H1 (cell line): ENCODE results near the gene CIROP. TPM values are rescaled to one million over a fixed set of nuclear protein-coding genes. Genes with fewer than 3 reads are reported as not detected.

Experiments used
- CTCF ChIA-PET: fragments of 300-600 bp; sonication (Branson Sonifier 250); formaldehyde crosslinking; loops from one replicate; lab custom pipeline; 2021; ENCODE audit not compliant: partially characterized antibody; lab: Charles Lee
- POLR2A ChIA-PET: fragments of 300-600 bp; sonication (Branson Sonifier 250); formaldehyde crosslinking; loops from one replicate; lab custom pipeline; 2021; ENCODE audit warnings: inconsistent platforms; ENCODE audit not compliant: partially characterized antibody; lab: Charles Lee
- DNase-seq, 2 experiments: peaks; one replicate each; pipeline versions ENCODE4 v3.0.0 to v3.0.0-alpha.2; 2010 to 2022; ENCODE audit warnings: low spot score in 2 of 2, low read depth in 1 of 2, mixed read lengths in 1 of 2
- FAIRE-seq: peaks from 2 replicates; lab custom pipeline; 2011; peaks lifted over from hg19 to GRCh38; lab: Jason Lieb, UNC
- H2AFZ ChIP-seq: 2 replicates; pipeline ENCODE4 v1.8.1; 2012; ENCODE audit warnings: low read length, inconsistent platforms
- H2AK5ac ChIP-seq: 2 replicates; pipeline ENCODE4 v1.6.1; 2013; ENCODE audit warnings: low read depth, low read length
- H2BK120ac ChIP-seq: replicated peaks from 2 replicates; pipeline ENCODE3; 2013; ENCODE audit warnings: low read depth, low read length, inconsistent platforms
- H2BK12ac ChIP-seq: 2 replicates; pipeline ENCODE4 v1.6.1; 2013; ENCODE audit warnings: low read depth, low read length
- H2BK15ac ChIP-seq: 2 replicates; pipeline ENCODE4 v1.6.1; 2013; ENCODE audit warnings: low read length
- H2BK20ac ChIP-seq: 2 replicates; pipeline ENCODE4 v1.6.1; 2013; ENCODE audit warnings: low read length
- H2BK5ac ChIP-seq: 2 replicates; pipeline ENCODE4 v1.6.1; 2013; ENCODE audit warnings: low read depth, low read length
- H3K14ac ChIP-seq: 2 replicates; pipeline ENCODE4 v1.6.1; 2013; ENCODE audit warnings: inconsistent platforms; ENCODE audit not compliant: insufficient read length
- H3K18ac ChIP-seq: 2 replicates; pipeline ENCODE4 v1.6.1; 2013; ENCODE audit warnings: low read length; ENCODE audit errors: extremely low read depth
- H3K23ac ChIP-seq: 2 replicates; pipeline ENCODE4 v1.6.1; 2013; ENCODE audit warnings: inconsistent platforms; ENCODE audit not compliant: insufficient read length
- H3K23me2 ChIP-seq: 2 replicates; pipeline ENCODE4 v1.6.1; 2013; ENCODE audit warnings: low read depth, low read length
- H3K27ac ChIP-seq: 2 replicates; pipeline ENCODE4 v1.6.1; 2011; ENCODE audit warnings: low read depth, low read length, inconsistent platforms
- H3K27me3 ChIP-seq, 4 experiments: replicated peaks in 1 of 4; 1 replicate in 1 of 4; 2 replicates in 3 of 4; pipeline versions ENCODE4 v1.6.1 to v1.8.1; 2011 to 2013; ENCODE audit warnings: low read length in 3 of 4, mild to moderate bottlenecking in 3 of 4, inconsistent platforms in 2 of 4, mixed read lengths in 2 of 4, moderate library complexity in 1 of 4; ENCODE audit not compliant: control insufficient read depth in 3 of 4, insufficient read depth in 3 of 4; ENCODE audit errors: extremely low read depth in 1 of 4
- H3K36me3 ChIP-seq, 4 experiments: 2 replicates each; pipeline versions ENCODE4 v1.6.1 to v1.8.1; 2011 to 2013; ENCODE audit warnings: mild to moderate bottlenecking in 4 of 4, low read length in 3 of 4, moderate library complexity in 2 of 4, control low read depth in 1 of 4, inconsistent platforms in 1 of 4; ENCODE audit not compliant: insufficient read depth in 4 of 4, control insufficient read depth in 2 of 4
- H3K4ac ChIP-seq: replicated peaks from 2 replicates; pipeline ENCODE3; 2013; ENCODE audit warnings: low read length, low read depth, mixed read lengths, inconsistent platforms; ENCODE audit not compliant: insufficient read length
- H3K4me1 ChIP-seq, 4 experiments: replicated peaks in 1 of 4; 1 replicate in 1 of 4; 2 replicates in 3 of 4; pipeline versions ENCODE4 v1.6.1 to v1.8.1; 2011 to 2013; ENCODE audit warnings: low read length in 3 of 4, inconsistent platforms in 2 of 4, mixed read lengths in 1 of 4; ENCODE audit not compliant: insufficient read depth in 4 of 4, control insufficient read depth in 3 of 4
- H3K4me2 ChIP-seq, 2 experiments: 2 replicates each; pipeline versions ENCODE4 v1.6.1 to v1.8.1; 2011 to 2013; ENCODE audit warnings: low read depth in 2 of 2, low read length in 2 of 2, control low read depth in 1 of 2, inconsistent platforms in 1 of 2, mild to moderate bottlenecking in 1 of 2; ENCODE audit not compliant: insufficient read depth in 1 of 2
- H3K4me3 ChIP-seq, 4 experiments: fragments of 200-600, 300-600 bp in 1 of 4; sonication (generic), shearing (Covaris generic), sonication (Bioruptor Twin) in 1 of 4; 2 replicates each; pipeline versions ENCODE4 v1.5.1 to v1.8.1; 2011 to 2016; ENCODE audit warnings: low read length in 4 of 4, low read depth in 3 of 4, control low read depth in 2 of 4, inconsistent platforms in 2 of 4, mild to moderate bottlenecking in 2 of 4, mixed read lengths in 1 of 4, moderate library complexity in 1 of 4; ENCODE audit not compliant: insufficient read depth in 2 of 4; ENCODE audit errors: extremely low read depth in 1 of 4
- H3K56ac ChIP-seq: replicated peaks from 2 replicates; pipeline ENCODE3; 2013; ENCODE audit warnings: low read depth, mild to moderate bottlenecking, mixed read lengths, low read length, inconsistent platforms; ENCODE audit not compliant: insufficient read length
- H3K79me1 ChIP-seq: 2 replicates; pipeline ENCODE4 v1.6.1; 2013; ENCODE audit warnings: low read depth, low read length, control low read depth
- H3K79me2 ChIP-seq, 2 experiments: 2 replicates each; pipeline versions ENCODE4 v1.6.1 to v1.8.1; 2012 to 2013; ENCODE audit warnings: low read length in 2 of 2, mild to moderate bottlenecking in 2 of 2, inconsistent platforms in 1 of 2; ENCODE audit not compliant: insufficient read depth in 2 of 2, control insufficient read depth in 1 of 2
- H3K9ac ChIP-seq, 4 experiments: replicated peaks in 1 of 4; 1 replicate in 1 of 4; 2 replicates in 3 of 4; pipeline versions ENCODE4 v1.6.1 to v1.8.1; 2011 to 2013; ENCODE audit warnings: low read depth in 3 of 4, low read length in 3 of 4, control low read depth in 2 of 4, mild to moderate bottlenecking in 2 of 4, moderate library complexity in 2 of 4, inconsistent platforms in 1 of 4; ENCODE audit errors: extremely low read depth in 1 of 4
- H3K9me3 ChIP-seq, 2 experiments: 2 replicates each; pipeline versions ENCODE4 v1.6.1 to v1.8.1; 2012 to 2013; ENCODE audit warnings: mild to moderate bottlenecking in 2 of 2, moderate library complexity in 2 of 2, control low read depth in 1 of 2, inconsistent platforms in 1 of 2, low read depth in 1 of 2, low read length in 1 of 2, mixed read lengths in 1 of 2; ENCODE audit not compliant: insufficient read depth in 2 of 2
- H4K20me1 ChIP-seq, 2 experiments: replicated peaks in 1 of 2; 2 replicates each; pipeline versions ENCODE3 to v1.8.1; 2011 to 2013; ENCODE audit warnings: inconsistent platforms in 2 of 2, low read length in 2 of 2, mild to moderate bottlenecking in 1 of 2; ENCODE audit not compliant: insufficient read depth in 2 of 2, control insufficient read depth in 1 of 2
- H4K5ac ChIP-seq: 2 replicates; pipeline ENCODE4 v1.6.1; 2013; ENCODE audit warnings: low read length, low read depth, mixed read lengths, inconsistent platforms; ENCODE audit not compliant: insufficient read length
- H4K8ac ChIP-seq: 2 replicates; pipeline ENCODE4 v1.8.0; 2013; ENCODE audit warnings: mild to moderate bottlenecking, moderate library complexity, low read length, inconsistent platforms; ENCODE audit not compliant: insufficient read depth; ENCODE audit errors: extremely low read depth
- H4K91ac ChIP-seq: replicated peaks from 2 replicates; pipeline ENCODE3; 2013; ENCODE audit warnings: low read length, mixed read lengths, inconsistent platforms; ENCODE audit not compliant: insufficient read length
- BCL11A ChIP-seq, 2 experiments: IDR thresholded peaks; one replicate each; pipeline ENCODE4 v1.6.1; 2011; ENCODE audit warnings: low read depth in 2 of 2, low read length in 2 of 2, mild to moderate bottlenecking in 2 of 2
- BRCA1 ChIP-seq: IDR thresholded peaks from 2 replicates; pipeline ENCODE4 v1.6.1; 2012; ENCODE audit warnings: low read depth, low read length, improper control_type of control experiment
- CREB1 ChIP-seq: IDR thresholded peaks from 2 replicates; pipeline ENCODE4 v1.6.1; 2012; ENCODE audit warnings: inconsistent platforms
- JUN ChIP-seq: IDR thresholded peaks from 2 replicates; pipeline ENCODE4 v1.6.1; 2011; ENCODE audit warnings: low read depth, mild to moderate bottlenecking, improper control_type of control experiment, low read length
- PHF8 ChIP-seq: fragments of 200-600 bp; sonication (generic); conservative IDR thresholded peaks from 2 replicates; pipeline ENCODE4 v1.7.1; 2012; ENCODE audit warnings: low read depth, mild to moderate bottlenecking, inconsistent platforms, low read length, moderate library complexity
- POLR2A ChIP-seq, 2 experiments: IDR thresholded peaks; 1 replicate in 1 of 2; 2 replicates in 1 of 2; pipeline ENCODE4 v1.6.1; 2011; ENCODE audit warnings: low read depth in 2 of 2, low read length in 2 of 2, mild to moderate bottlenecking in 2 of 2; ENCODE audit errors: control extremely low read depth in 1 of 2
- WGBS, 2 experiments: shearing (Covaris generic) in 1 of 2; methylation state at CpG; one replicate each; pipeline versions ENCODE4 v1.1.6 to v1.1.7; 2013 to 2015; ENCODE audit warnings: low lambda C conversion rate in 2 of 2, mixed read lengths in 2 of 2, inconsistent platforms in 1 of 2, low coverage in 1 of 2, missing lambda C conversion rate in 1 of 2; ENCODE audit not compliant: insufficient replicate concordance in 2 of 2, insufficient coverage in 1 of 2, insufficient read length in 1 of 2; ENCODE audit errors: extremely low coverage in 1 of 2, missing lambda C conversion rate in 1 of 2; 5-methylcytosine and 5-hydroxymethylcytosine counted together
- polyA plus RNA-seq, 7 experiments: library from polyadenylated mRNA; depleted of rRNA in 3 of 7; stranded (reverse) in 5 of 7; unstranded in 2 of 7; fragments of >200 nt in 5 of 7; fragments of 200-250 nt in 2 of 7; gene quantifications; 1 replicate in 5 of 7; 2 replicates in 1 of 7; 4 replicates in 1 of 7; pipeline versions ENCODE4 v1.2.1 to v1.2.3, GENCODE V29; 2011 to 2013; ENCODE audit warnings: missing spikeins in 2 of 7, mixed read lengths in 2 of 7
- total RNA-seq: library from RNA; stranded (reverse); fragmentation: NEBNext Ultra II Directional; extraction: Animal tissue kit (Norgen Biotek cat#: 25700); gene quantifications from 2 replicates; pipeline ENCODE4 v1.2.1, GENCODE V29; 2021
- TF ChIP-seq, protein P1 (sequence below): IDR thresholded peaks from 2 replicates; pipeline ENCODE4 v1.6.1; 2012; ENCODE audit warnings: inconsistent platforms
- TF ChIP-seq, protein P2 (sequence below), 3 experiments: IDR thresholded peaks; 1 replicate in 2 of 3; 2 replicates in 1 of 3; pipeline versions ENCODE4 v1.5.1 to v1.6.1; 2011; ENCODE audit warnings: low read length in 3 of 3, mild to moderate bottlenecking in 3 of 3, inconsistent platforms in 2 of 3, low read depth in 1 of 3, moderate library complexity in 1 of 3; ENCODE audit not compliant: insufficient read depth in 1 of 3; ENCODE audit errors: control extremely low read depth in 1 of 3

CIROP gene
- total and polyA plus RNA-seq, 2 of the 8 experiments (the other 6 are each of a cell fraction or from before 2014, with no cell fraction given) = 0.06 TPM; not detected in 1

DNA sequence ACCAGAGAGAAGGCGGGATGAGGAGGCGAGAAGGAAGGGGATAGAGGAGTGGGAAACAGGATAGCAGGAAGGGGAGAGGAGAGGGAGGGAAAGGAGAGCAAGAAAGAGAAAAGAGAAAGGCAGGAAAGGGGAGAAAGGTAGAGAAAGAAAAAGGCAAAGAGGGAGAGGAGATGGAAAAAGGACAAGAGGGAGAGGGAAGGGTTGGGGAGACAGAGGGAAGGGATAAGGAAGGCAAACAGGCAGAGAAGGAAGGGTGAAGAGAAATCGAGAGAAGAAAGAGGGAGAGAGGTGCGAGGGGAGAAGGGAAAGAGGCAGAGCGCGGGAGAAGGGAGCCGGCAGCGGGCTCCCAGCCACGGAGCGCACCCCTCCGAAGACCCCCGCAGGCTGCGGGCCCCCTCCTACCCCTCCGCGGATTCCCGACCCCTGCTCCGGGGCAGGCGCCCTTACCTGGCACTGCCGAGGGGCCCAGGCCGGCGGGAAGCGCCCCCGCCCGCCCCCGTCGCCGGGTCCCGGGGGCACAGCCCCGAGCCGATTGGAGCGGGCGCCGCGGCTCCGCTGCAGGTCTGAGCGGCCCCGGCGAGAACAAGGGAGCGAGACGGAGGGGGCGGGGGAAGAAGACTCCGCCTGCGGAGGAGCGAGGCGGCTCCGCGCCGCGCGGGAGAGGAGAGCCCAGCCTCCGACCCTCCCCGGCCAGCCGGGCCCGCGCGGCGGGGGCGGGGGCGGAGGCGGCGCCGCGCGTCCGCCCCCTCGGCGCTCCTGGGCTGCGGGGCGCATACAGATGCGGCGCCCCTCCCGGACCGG lies 47.6 kb downstream of the CIROP start, which contains the start of gene CDH24:
TSS of gene CDH24 (minus strand) at position 565 of the 801 bp plus-strand sequence. CDS start 1,787 bp downstream, outside the sequence.
- no peak within 1 kb of the TSS for H3K23ac ChIP-seq
- peak within 1 kb of the TSS; percentile 89 to 91 for H3K4me2 ChIP-seq
- no peak within 1 kb of the TSS for H2BK120ac ChIP-seq
- H3K4me1 ChIP-seq = peaks cover 0 to 15% (median 4%) of the 10 kb centered on the region in 4 experiments; a peak in 4 of 7 replicates
- WGBS, 2 experiments = 2% methylated on average over 9 of the region's 73 CpGs; no CpG with 5 or more reads in 1 of the 2 experiments
- no peaks in the 10 kb centered on the region for H3K79me2 ChIP-seq
- no peak within 1 kb of the TSS for H3K4ac ChIP-seq
- peak within 1 kb of the TSS; percentile 58 to 66 (median 62); a peak in 6 of 7 replicates for H3K9ac ChIP-seq
- peak within 1 kb of the TSS; percentile 51 for H4K91ac ChIP-seq
- ChIA-PET POLR2A (interaction anchor here (0.9 to 6.2 kb wide), 33 partner anchors 9 to 369 kb away, joined by 3 to 65 read pairs (median 5); partner anchors contain the start of genes ACIN1, AJUBA, C14orf119 and HAUS4), CTCF (interaction anchor here (0.5 to 29.2 kb wide), 47 partner anchors 8 to 1131 kb away, joined by 3 to 785 read pairs (median 4); partner anchors contain the start of genes ACIN1, AJUBA, CEBPE and HAUS4)
- peaks cover 11 to 32% (median 24%) of the 10 kb centered on the region in 4 experiments for H3K36me3 ChIP-seq
- 0 out of 2 replicates have a peak within 1 kb of the TSS, but pooled peaks have one; percentile 13 for H2BK20ac ChIP-seq
- H2AK5ac ChIP-seq = no peak within 1 kb of the TSS
- H3K79me1 ChIP-seq = no peaks in the 10 kb centered on the region; the same call in 1 of the 2 replicates
- H3K4me3 ChIP-seq = peak within 1 kb of the TSS; percentile 34 to 82 (median 65)
- no peak within 1 kb of the TSS; the same call in 1 of the 2 replicates for H2AFZ ChIP-seq
- H4K20me1 ChIP-seq = peaks cover 4 to 8% of the 10 kb centered on the region in 2 experiments
- H3K56ac ChIP-seq = peak within 1 kb of the TSS; percentile 60
- DNase-seq (peak in 1 of 2 experiments; percentile 83), FAIRE-seq (no peak)
- H4K5ac ChIP-seq = peak within 1 kb of the TSS; percentile 47
- H2BK12ac ChIP-seq = peak within 1 kb of the TSS; percentile 27; the same call in 1 of the 2 replicates
- H3K27ac ChIP-seq = peak within 1 kb of the TSS; percentile 64; the same call in 1 of the 2 replicates
- H3K27me3 ChIP-seq = no peaks in the 10 kb centered on the region; a peak in 1 of 7 replicates
- H3K23me2 ChIP-seq = peaks cover 12% of the 10 kb centered on the region
- H4K8ac ChIP-seq = peak within 1 kb of the TSS; percentile 72
- H3K18ac ChIP-seq = peak within 1 kb of the TSS; percentile 90
- no peak within 1 kb of the TSS for H3K14ac ChIP-seq
- H2BK5ac ChIP-seq = peak within 1 kb of the TSS; percentile 15; the same call in 1 of the 2 replicates
- H2BK15ac ChIP-seq = no peak within 1 kb of the TSS
- H3K9me3 ChIP-seq = no peaks in the 10 kb centered on the region
- TF ChIP-seq BCL11A (IDR thresholded peaks at IDR 0.05; ENCODE audit: low read depth in 2 of 2, low read length in 2 of 2) (no peak), POLR2A (IDR thresholded peaks at IDR 0.05; ENCODE audit: control extremely low read depth in 1 of 2, low read depth in 2 of 2, low read length in 2 of 2) (no peak), JUN (no peak), PHF8 (peak; percentile 65), BRCA1 (no peak), CREB1 (no peak)
- TF ChIP-seq, protein P1, sequence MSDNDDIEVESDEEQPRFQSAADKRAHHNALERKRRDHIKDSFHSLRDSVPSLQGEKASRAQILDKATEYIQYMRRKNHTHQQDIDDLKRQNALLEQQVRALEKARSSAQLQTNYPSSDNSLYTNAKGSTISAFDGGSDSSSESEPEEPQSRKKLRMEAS = no peak
- TF ChIP-seq, protein P2, sequence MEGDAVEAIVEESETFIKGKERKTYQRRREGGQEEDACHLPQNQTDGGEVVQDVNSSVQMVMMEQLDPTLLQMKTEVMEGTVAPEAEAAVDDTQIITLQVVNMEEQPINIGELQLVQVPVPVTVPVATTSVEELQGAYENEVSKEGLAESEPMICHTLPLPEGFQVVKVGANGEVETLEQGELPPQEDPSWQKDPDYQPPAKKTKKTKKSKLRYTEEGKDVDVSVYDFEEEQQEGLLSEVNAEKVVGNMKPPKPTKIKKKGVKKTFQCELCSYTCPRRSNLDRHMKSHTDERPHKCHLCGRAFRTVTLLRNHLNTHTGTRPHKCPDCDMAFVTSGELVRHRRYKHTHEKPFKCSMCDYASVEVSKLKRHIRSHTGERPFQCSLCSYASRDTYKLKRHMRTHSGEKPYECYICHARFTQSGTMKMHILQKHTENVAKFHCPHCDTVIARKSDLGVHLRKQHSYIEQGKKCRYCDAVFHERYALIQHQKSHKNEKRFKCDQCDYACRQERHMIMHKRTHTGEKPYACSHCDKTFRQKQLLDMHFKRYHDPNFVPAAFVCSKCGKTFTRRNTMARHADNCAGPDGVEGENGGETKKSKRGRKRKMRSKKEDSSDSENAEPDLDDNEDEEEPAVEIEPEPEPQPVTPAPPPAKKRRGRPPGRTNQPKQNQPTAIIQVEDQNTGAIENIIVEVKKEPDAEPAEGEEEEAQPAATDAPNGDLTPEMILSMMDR (IDR thresholded peaks at IDR 0.05; ENCODE audit: control extremely low read depth in 1 of 3, insufficient read depth in 1 of 3, low read depth in 1 of 3, low read length in 3 of 3) = peak in 1 of 3 experiments; percentile 3; a peak in 1 of 4 replicates
